GM23338 (cell line): Measurements from ENCODE around the gene GNG10. TPM values are rescaled to one million over a fixed set of nuclear protein-coding genes. Genes with fewer than 3 reads are reported as not detected.

ENCODE experiments used
- ATAC-seq: fragments of 200-7000 bp; cut with Tn5 transposase; 3 replicates; pipeline ENCODE4 v1.9.1; 2020
- DNase-seq: peaks from one replicate; pipeline ENCODE4 v3.0.0-alpha.2; 2015; ENCODE audit warnings: low spot score
- H2AFZ ChIP-seq: fragments of 200-600 bp; sonication (generic); 2 replicates; pipeline ENCODE4 v1.8.0; 2016; ENCODE audit warnings: antibody characterized with exemption, mild to moderate bottlenecking, moderate library complexity
- H3F3A ChIP-seq: fragments of 200-600 bp; sonication (generic); replicated peaks from 2 replicates; pipeline ENCODE4 v1.8.0; 2017; ENCODE audit warnings: antibody characterized with exemption, mixed run types, low read depth
- H3K27ac ChIP-seq: fragments of 200-600 bp; sonication (generic); 2 replicates; pipeline ENCODE4 v1.6.1; 2016; ENCODE audit warnings: low read depth
- H3K27me3 ChIP-seq: fragments of 200-600 bp; sonication (generic); 2 replicates; pipeline ENCODE4 v1.8.0; 2016; ENCODE audit warnings: mild to moderate bottlenecking, mixed run types, moderate library complexity; ENCODE audit not compliant: insufficient read depth
- H3K36me3 ChIP-seq: fragments of 200-600 bp; sonication (generic); 2 replicates; pipeline ENCODE4 v1.8.0; 2016; ENCODE audit warnings: mild to moderate bottlenecking; ENCODE audit not compliant: insufficient read depth
- H3K4me1 ChIP-seq: fragments of 200-600 bp; sonication (generic); 2 replicates; pipeline ENCODE4 v1.8.0; 2016; ENCODE audit warnings: mild to moderate bottlenecking, moderate library complexity; ENCODE audit not compliant: insufficient read depth
- H3K4me2 ChIP-seq: fragments of 200-600 bp; sonication (generic); 2 replicates; pipeline ENCODE4 v1.7.1; 2017; ENCODE audit warnings: mixed run types
- H3K4me3 ChIP-seq: fragments of 200-600 bp; sonication (generic); 2 replicates; pipeline ENCODE4 v1.6.1; 2016; ENCODE audit warnings: mixed run types
- H3K79me2 ChIP-seq: fragments of 200-600 bp; sonication (generic); replicated peaks from 2 replicates; pipeline ENCODE4 v1.8.0; 2017; ENCODE audit warnings: mild to moderate bottlenecking; ENCODE audit not compliant: insufficient read depth
- H3K9me2 ChIP-seq: fragments of 200-600 bp; sonication (generic); 2 replicates; pipeline ENCODE4 v1.8.0; 2017; ENCODE audit not compliant: insufficient read depth
- H4K20me1 ChIP-seq: fragments of 200-600 bp; sonication (generic); replicated peaks from 2 replicates; pipeline ENCODE4 v1.8.0; 2017; ENCODE audit warnings: mild to moderate bottlenecking; ENCODE audit not compliant: insufficient read depth
- H3K27ac Mint-ChIP-seq: 2 replicates; pipeline ENCODE4 v1.8.0; 2020; ENCODE audit warnings: inconsistent platforms, mild to moderate bottlenecking, moderate library complexity, mixed read lengths
- H3K27me3 Mint-ChIP-seq: 3 replicates; pipeline ENCODE4 v1.8.0; 2022; ENCODE audit warnings: low read depth, mild to moderate bottlenecking, moderate library complexity, mixed read lengths, inconsistent platforms; ENCODE audit not compliant: insufficient read depth, poor library complexity
- H3K36me3 Mint-ChIP-seq: 3 replicates; pipeline ENCODE4 v1.8.0; 2021; ENCODE audit warnings: low read depth, mild to moderate bottlenecking, inconsistent platforms, moderate library complexity, mixed read lengths
- H3K4me1 Mint-ChIP-seq: 3 replicates; pipeline ENCODE4 v1.8.0; 2020; ENCODE audit warnings: mild to moderate bottlenecking, inconsistent platforms, mixed read lengths
- H3K4me3 Mint-ChIP-seq: 3 replicates; pipeline ENCODE4 v1.8.0; 2021; ENCODE audit warnings: moderate library complexity, mild to moderate bottlenecking, inconsistent platforms, mixed read lengths
- H3K9me3 Mint-ChIP-seq: 3 replicates; pipeline ENCODE4 v1.8.0; 2020; ENCODE audit warnings: moderate library complexity, mild to moderate bottlenecking, inconsistent platforms, mixed read lengths
- EZH2 ChIP-seq: fragments of 200-600 bp; sonication (generic); IDR thresholded peaks from one replicate; pipeline ENCODE4 v1.8.0; 2017; ENCODE audit warnings: antibody characterized with exemption, mild to moderate bottlenecking, low read depth; ENCODE audit not compliant: unreplicated experiment
- EZH2phosphoT487 ChIP-seq: fragments of 200-600 bp; sonication (generic); IDR thresholded peaks from one replicate; pipeline ENCODE4 v1.8.1; 2018; ENCODE audit warnings: antibody characterized with exemption; ENCODE audit not compliant: unreplicated experiment
- JUNB ChIP-seq: IDR thresholded peaks from one replicate; pipeline ENCODE4 v1.6.1; 2016; ENCODE audit warnings: antibody characterized with exemption; ENCODE audit not compliant: unreplicated experiment
- NANOG ChIP-seq: IDR thresholded peaks from 2 replicates; pipeline ENCODE4 v1.6.1; 2016; ENCODE audit warnings: antibody characterized with exemption, borderline replicate concordance
- POLR2AphosphoS5 ChIP-seq: IDR thresholded peaks from 2 replicates; pipeline ENCODE4 v1.6.1; 2016; ENCODE audit warnings: antibody characterized with exemption, low read depth
- STAT1 ChIP-seq: IDR thresholded peaks from one replicate; pipeline ENCODE4 v1.6.1; 2016; ENCODE audit warnings: antibody characterized with exemption; ENCODE audit not compliant: unreplicated experiment
- ZNF114 ChIP-seq: fragments of 250-450 bp; sonication (Bioruptor Pico); IDR thresholded peaks from 2 replicates; pipeline ENCODE4 v1.5.0; 2020; ENCODE audit warnings: mild to moderate bottlenecking, moderate library complexity
- ZNF331 ChIP-seq: fragments of 250-450 bp; sonication (Bioruptor Pico); IDR thresholded peaks from 2 replicates; pipeline ENCODE4 v1.5.0; 2020; ENCODE audit warnings: low read depth, mild to moderate bottlenecking, moderate library complexity
- polyA plus RNA-seq: library from polyadenylated mRNA; unstranded; fragments of >200 nt; fragmentation: Nextera tagmentation; extraction: Ambion mirVana; gene quantifications from 2 replicates; pipeline ENCODE4 v1.2.1, GENCODE V29; 2016
- total RNA-seq: library from RNA; depleted of rRNA; stranded (reverse); fragments of >200 nt; shearing (Covaris generic); gene quantifications from 2 replicates; pipeline ENCODE4 v1.2.3, GENCODE V29; 2014
- TF ChIP-seq, protein P1 (sequence below), 2 experiments: fragments of 200-600 bp in 1 of 2; sonication (generic) in 1 of 2; conservative IDR thresholded peaks; 2 replicates each; pipeline versions ENCODE4 v1.5.1 to v1.6.1; 2016 to 2017; ENCODE audit warnings: antibody characterized with exemption in 2 of 2, low read depth in 2 of 2, mild to moderate bottlenecking in 2 of 2, moderate library complexity in 1 of 2
- TF ChIP-seq, protein P2 (sequence below): IDR thresholded peaks from one replicate; pipeline ENCODE4 v1.6.1; 2018; ENCODE audit warnings: antibody characterized with exemption; ENCODE audit not compliant: unreplicated experiment
- TF ChIP-seq, protein P3 (sequence below): IDR thresholded peaks from 2 replicates; pipeline ENCODE4 v1.6.1; 2016; ENCODE audit warnings: antibody characterized with exemption
- TF ChIP-seq, protein P4 (sequence below): fragments of 250-450 bp; sonication (Bioruptor Pico); IDR thresholded peaks from 2 replicates; pipeline ENCODE4 v1.5.0; 2020; ENCODE audit warnings: mild to moderate bottlenecking, moderate library complexity

GNG10 gene
- total and polyA plus RNA-seq, 2 experiments from 2014 or later: 49.9 to 61.2 TPM

GRCh38 chr9:111646417-111646816, 15.0 kb upstream of the GNG10 start:
- peaks cover 2% of the 10 kb centered on the region for H3K27me3 Mint-ChIP-seq
- H3K27me3 ChIP-seq: no peaks in the 10 kb centered on the region
- peaks cover 35% of the 10 kb centered on the region; the same call in 2 of the 3 replicates for H3K36me3 Mint-ChIP-seq
- H3K4me3 Mint-ChIP-seq: no peak overlapping the region
- 0 out of 2 replicates have a peak, but pooled peaks cover 10% of the 10 kb centered on the region for H3K79me2 ChIP-seq
- DNase-seq (no peak), ATAC-seq (no peak)
- no peak overlapping the region for H3K27ac ChIP-seq
- TF ChIP-seq EZH2: no peak
- TF ChIP-seq STAT1: no peak
- TF ChIP-seq NANOG: no peak
- TF ChIP-seq, protein P1, sequence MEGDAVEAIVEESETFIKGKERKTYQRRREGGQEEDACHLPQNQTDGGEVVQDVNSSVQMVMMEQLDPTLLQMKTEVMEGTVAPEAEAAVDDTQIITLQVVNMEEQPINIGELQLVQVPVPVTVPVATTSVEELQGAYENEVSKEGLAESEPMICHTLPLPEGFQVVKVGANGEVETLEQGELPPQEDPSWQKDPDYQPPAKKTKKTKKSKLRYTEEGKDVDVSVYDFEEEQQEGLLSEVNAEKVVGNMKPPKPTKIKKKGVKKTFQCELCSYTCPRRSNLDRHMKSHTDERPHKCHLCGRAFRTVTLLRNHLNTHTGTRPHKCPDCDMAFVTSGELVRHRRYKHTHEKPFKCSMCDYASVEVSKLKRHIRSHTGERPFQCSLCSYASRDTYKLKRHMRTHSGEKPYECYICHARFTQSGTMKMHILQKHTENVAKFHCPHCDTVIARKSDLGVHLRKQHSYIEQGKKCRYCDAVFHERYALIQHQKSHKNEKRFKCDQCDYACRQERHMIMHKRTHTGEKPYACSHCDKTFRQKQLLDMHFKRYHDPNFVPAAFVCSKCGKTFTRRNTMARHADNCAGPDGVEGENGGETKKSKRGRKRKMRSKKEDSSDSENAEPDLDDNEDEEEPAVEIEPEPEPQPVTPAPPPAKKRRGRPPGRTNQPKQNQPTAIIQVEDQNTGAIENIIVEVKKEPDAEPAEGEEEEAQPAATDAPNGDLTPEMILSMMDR (conservative IDR thresholded peaks at IDR 0.05; ENCODE audit: low read depth in 2 of 2): no peak
- no peak for TF ChIP-seq POLR2AphosphoS5
- TF ChIP-seq ZNF114 (CRISPR knock-in tag): no peak
- TF ChIP-seq EZH2phosphoT487: no peak
- TF ChIP-seq, protein P2, sequence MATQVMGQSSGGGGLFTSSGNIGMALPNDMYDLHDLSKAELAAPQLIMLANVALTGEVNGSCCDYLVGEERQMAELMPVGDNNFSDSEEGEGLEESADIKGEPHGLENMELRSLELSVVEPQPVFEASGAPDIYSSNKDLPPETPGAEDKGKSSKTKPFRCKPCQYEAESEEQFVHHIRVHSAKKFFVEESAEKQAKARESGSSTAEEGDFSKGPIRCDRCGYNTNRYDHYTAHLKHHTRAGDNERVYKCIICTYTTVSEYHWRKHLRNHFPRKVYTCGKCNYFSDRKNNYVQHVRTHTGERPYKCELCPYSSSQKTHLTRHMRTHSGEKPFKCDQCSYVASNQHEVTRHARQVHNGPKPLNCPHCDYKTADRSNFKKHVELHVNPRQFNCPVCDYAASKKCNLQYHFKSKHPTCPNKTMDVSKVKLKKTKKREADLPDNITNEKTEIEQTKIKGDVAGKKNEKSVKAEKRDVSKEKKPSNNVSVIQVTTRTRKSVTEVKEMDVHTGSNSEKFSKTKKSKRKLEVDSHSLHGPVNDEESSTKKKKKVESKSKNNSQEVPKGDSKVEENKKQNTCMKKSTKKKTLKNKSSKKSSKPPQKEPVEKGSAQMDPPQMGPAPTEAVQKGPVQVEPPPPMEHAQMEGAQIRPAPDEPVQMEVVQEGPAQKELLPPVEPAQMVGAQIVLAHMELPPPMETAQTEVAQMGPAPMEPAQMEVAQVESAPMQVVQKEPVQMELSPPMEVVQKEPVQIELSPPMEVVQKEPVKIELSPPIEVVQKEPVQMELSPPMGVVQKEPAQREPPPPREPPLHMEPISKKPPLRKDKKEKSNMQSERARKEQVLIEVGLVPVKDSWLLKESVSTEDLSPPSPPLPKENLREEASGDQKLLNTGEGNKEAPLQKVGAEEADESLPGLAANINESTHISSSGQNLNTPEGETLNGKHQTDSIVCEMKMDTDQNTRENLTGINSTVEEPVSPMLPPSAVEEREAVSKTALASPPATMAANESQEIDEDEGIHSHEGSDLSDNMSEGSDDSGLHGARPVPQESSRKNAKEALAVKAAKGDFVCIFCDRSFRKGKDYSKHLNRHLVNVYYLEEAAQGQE: no peak
- no peak for TF ChIP-seq ZNF331 (CRISPR knock-in tag)
- TF ChIP-seq, protein P3, sequence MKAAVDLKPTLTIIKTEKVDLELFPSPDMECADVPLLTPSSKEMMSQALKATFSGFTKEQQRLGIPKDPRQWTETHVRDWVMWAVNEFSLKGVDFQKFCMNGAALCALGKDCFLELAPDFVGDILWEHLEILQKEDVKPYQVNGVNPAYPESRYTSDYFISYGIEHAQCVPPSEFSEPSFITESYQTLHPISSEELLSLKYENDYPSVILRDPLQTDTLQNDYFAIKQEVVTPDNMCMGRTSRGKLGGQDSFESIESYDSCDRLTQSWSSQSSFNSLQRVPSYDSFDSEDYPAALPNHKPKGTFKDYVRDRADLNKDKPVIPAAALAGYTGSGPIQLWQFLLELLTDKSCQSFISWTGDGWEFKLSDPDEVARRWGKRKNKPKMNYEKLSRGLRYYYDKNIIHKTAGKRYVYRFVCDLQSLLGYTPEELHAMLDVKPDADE: no peak
- no peak for TF ChIP-seq JUNB
- TF ChIP-seq, protein P4, sequence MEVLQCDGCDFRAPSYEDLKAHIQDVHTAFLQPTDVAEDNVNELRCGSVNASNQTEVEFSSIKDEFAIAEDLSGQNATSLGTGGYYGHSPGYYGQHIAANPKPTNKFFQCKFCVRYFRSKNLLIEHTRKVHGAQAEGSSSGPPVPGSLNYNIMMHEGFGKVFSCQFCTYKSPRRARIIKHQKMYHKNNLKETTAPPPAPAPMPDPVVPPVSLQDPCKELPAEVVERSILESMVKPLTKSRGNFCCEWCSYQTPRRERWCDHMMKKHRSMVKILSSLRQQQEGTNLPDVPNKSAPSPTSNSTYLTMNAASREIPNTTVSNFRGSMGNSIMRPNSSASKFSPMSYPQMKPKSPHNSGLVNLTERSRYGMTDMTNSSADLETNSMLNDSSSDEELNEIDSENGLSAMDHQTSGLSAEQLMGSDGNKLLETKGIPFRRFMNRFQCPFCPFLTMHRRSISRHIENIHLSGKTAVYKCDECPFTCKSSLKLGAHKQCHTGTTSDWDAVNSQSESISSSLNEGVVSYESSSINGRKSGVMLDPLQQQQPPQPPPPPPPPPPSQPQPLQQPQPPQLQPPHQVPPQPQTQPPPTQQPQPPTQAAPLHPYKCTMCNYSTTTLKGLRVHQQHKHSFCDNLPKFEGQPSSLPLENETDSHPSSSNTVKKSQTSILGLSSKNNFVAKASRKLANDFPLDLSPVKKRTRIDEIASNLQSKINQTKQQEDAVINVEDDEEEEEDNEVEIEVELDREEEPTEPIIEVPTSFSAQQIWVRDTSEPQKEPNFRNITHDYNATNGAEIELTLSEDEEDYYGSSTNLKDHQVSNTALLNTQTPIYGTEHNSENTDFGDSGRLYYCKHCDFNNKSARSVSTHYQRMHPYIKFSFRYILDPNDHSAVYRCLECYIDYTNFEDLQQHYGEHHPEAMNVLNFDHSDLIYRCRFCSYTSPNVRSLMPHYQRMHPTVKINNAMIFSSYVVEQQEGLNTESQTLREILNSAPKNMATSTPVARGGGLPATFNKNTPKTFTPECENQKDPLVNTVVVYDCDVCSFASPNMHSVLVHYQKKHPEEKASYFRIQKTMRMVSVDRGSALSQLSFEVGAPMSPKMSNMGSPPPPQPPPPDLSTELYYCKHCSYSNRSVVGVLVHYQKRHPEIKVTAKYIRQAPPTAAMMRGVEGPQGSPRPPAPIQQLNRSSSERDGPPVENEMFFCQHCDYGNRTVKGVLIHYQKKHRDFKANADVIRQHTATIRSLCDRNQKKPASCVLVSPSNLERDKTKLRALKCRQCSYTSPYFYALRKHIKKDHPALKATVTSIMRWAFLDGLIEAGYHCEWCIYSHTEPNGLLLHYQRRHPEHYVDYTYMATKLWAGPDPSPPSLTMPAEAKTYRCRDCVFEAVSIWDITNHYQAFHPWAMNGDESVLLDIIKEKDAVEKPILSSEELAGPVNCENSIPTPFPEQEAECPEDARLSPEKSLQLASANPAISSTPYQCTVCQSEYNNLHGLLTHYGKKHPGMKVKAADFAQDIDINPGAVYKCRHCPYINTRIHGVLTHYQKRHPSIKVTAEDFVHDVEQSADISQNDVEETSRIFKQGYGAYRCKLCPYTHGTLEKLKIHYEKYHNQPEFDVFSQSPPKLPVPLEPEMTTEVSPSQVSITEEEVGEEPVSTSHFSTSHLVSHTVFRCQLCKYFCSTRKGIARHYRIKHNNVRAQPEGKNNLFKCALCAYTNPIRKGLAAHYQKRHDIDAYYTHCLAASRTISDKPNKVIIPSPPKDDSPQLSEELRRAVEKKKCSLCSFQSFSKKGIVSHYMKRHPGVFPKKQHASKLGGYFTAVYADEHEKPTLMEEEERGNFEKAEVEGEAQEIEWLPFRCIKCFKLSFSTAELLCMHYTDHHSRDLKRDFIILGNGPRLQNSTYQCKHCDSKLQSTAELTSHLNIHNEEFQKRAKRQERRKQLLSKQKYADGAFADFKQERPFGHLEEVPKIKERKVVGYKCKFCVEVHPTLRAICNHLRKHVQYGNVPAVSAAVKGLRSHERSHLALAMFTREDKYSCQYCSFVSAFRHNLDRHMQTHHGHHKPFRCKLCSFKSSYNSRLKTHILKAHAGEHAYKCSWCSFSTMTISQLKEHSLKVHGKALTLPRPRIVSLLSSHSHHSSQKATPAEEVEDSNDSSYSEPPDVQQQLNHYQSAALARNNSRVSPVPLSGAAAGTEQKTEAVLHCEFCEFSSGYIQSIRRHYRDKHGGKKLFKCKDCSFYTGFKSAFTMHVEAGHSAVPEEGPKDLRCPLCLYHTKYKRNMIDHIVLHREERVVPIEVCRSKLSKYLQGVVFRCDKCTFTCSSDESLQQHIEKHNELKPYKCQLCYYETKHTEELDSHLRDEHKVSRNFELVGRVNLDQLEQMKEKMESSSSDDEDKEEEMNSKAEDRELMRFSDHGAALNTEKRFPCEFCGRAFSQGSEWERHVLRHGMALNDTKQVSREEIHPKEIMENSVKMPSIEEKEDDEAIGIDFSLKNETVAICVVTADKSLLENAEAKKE (CRISPR knock-in tag): no peak
- no peak overlapping the region for H3K4me3 ChIP-seq
- H3K36me3 ChIP-seq: peaks cover 4% of the 10 kb centered on the region; the same call in 1 of the 2 replicates
- no peaks in the 10 kb centered on the region for H4K20me1 ChIP-seq
- no peak overlapping the region for H2AFZ ChIP-seq
- no peaks in the 10 kb centered on the region for H3K4me1 Mint-ChIP-seq
- no peak overlapping the region for H3K27ac Mint-ChIP-seq
- no peaks in the 10 kb centered on the region for H3F3A ChIP-seq
- H3K4me2 ChIP-seq: no peak overlapping the region
- no peaks in the 10 kb centered on the region for H3K9me2 ChIP-seq
- H3K4me1 ChIP-seq: no peaks in the 10 kb centered on the region
- no peaks in the 10 kb centered on the region; the same call in 2 of the 3 replicates for H3K9me3 Mint-ChIP-seq
